Breast epithelium (tissue), 4 donors: ENCODE data around the gene PRSS2. TPM values are rescaled to one million over a fixed set of nuclear protein-coding genes. Genes with fewer than 3 reads are reported as not detected.
"Not testable (repeated sequence)": the region's sequence is repeated elsewhere in the genome, so short reads cannot be mapped to it uniquely, and the experiment has no call there.

Experiments used
- DNase-seq, 2 donors: peaks; one replicate each; pipeline ENCODE4 v3.0.0-alpha.2; 2019; ENCODE audit warnings: low spot score in 2 of 2
- H3K27ac ChIP-seq, 2 donors: fragments of 200-600 bp; sonication (generic) in 1 of 2; one replicate each; pipeline ENCODE4 v1.5.1; 2016 to 2019; ENCODE audit warnings: mild to moderate bottlenecking in 1 of 2
- H3K27me3 ChIP-seq, 2 donors: fragments of 200-600 bp; sonication (generic) in 1 of 2; one replicate each; pipeline versions ENCODE4 v1.5.1 to v1.6.0; 2017 to 2019; ENCODE audit warnings: control low read depth in 1 of 2, mild to moderate bottlenecking in 1 of 2
- H3K36me3 ChIP-seq: fragments of 200-600 bp; one replicate; pipeline ENCODE4 v1.5.1; 2019
- H3K4me1 ChIP-seq, 2 donors: fragments of 200-600 bp; sonication (generic); one replicate each; pipeline ENCODE4 v1.5.1; 2016 to 2019; ENCODE audit warnings: control low read depth in 1 of 2
- H3K4me3 ChIP-seq, 3 donors: fragments of 200-600 bp; sonication (generic); 1 replicate in 2 of 3; 2 replicates in 1 of 3; pipeline ENCODE4 v1.5.1; 2016 to 2019; ENCODE audit warnings: mild to moderate bottlenecking in 3 of 3, moderate library complexity in 2 of 3
- H3K9me3 ChIP-seq, 2 donors: fragments of 200-600 bp; sonication (generic) in 1 of 2; one replicate each; pipeline ENCODE4 v1.5.1; 2016 to 2019; ENCODE audit warnings: control low read depth in 1 of 2
- CTCF ChIP-seq, 3 donors: fragments of 450-650 bp; IDR thresholded peaks; one replicate each; pipeline ENCODE4 v1.5.1; 2016 to 2017; ENCODE audit warnings: antibody characterized with exemption in 3 of 3, mild to moderate bottlenecking in 3 of 3, moderate library complexity in 3 of 3
- POLR2A ChIP-seq: fragments of 450-650 bp; IDR thresholded peaks from one replicate; pipeline ENCODE4 v1.6.1; 2016; ENCODE audit warnings: antibody characterized with exemption, mild to moderate bottlenecking, moderate library complexity
- POLR2AphosphoS5 ChIP-seq, 3 donors: sonication (generic); formaldehyde crosslinking; IDR thresholded peaks; one replicate each; pipeline ENCODE4 v1.6.1; 2017; ENCODE audit warnings: antibody characterized with exemption in 3 of 3
- intact Hi-C: fragments of 100-400 bp; cut with DNase I; formaldehyde crosslinking; loops from one replicate; pipeline ENCODE4 v1.15.1; 2023; ENCODE audit warnings: low total_unique reads
- total RNA-seq, 3 donors: library from RNA; depleted of rRNA; stranded (reverse); fragments of >200 nt; gene quantifications; one replicate each; pipeline ENCODE4 v1.1.0, GENCODE V29; 2016

The PRSS2 gene
- total RNA-seq, 3 donors from 2014 or later = not detected

- intact Hi-C loops, H3K36me3 ChIP-seq, H3K9me3 ChIP-seq, H3K27ac ChIP-seq, H3K4me3 ChIP-seq, DNase-seq, H3K4me1 ChIP-seq, H3K27me3 ChIP-seq: not testable (repeated sequence)
- TF ChIP-seq POLR2AphosphoS5 (IDR thresholded peaks at IDR 0.05) = peak in 1 of 3 donors; percentile 41
Observed at GRCh38 chr7:142753925-142754491, 16.8 kb upstream of the PRSS2 start.

- DNase-seq = no peak
- Histone ChIP-seq H3K4me1 (no peaks in the 10 kb centered on the region), H3K27me3 (no peaks in the 10 kb centered on the region), H3K36me3 (no peaks in the 10 kb centered on the region), H3K9me3 (no peaks in the 10 kb centered on the region), H3K27ac (no peak overlapping the region), H3K4me3 (no peak overlapping the region)
- intact Hi-C loops = no loop called here
- TF ChIP-seq POLR2AphosphoS5 (IDR thresholded peaks at IDR 0.05) (no peak), POLR2A (no peak), CTCF (IDR thresholded peaks at IDR 0.05) (no peak)
Observed at GRCh38 chr7:142754681-142755575, 15.8 kb upstream of the PRSS2 start.

DNA sequence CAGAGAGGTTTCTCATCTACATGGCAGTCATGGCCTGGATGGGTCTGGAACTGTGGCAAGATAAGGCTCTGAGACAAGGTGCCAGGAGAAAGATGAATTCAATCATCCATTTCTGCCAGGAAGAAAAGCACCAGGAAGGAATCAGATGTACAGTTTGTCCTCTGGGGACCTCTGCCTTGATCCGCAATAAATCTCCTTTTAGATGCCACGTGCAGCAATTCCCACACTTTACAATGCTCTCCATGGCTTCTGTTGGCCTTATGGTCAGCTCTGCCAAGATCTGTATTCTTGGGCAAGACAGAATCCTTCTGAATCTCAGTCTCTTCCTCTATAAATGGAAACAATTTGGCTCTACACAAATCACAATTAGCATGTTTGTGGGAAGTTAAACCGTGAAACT lies 12.5 kb upstream of the PRSS2 start:
- H3K9me3 ChIP-seq, H3K36me3 ChIP-seq, DNase-seq, H3K27ac ChIP-seq, H3K4me1 ChIP-seq, intact Hi-C loops, H3K27me3 ChIP-seq, H3K4me3 ChIP-seq: not testable (repeated sequence)

DNA sequence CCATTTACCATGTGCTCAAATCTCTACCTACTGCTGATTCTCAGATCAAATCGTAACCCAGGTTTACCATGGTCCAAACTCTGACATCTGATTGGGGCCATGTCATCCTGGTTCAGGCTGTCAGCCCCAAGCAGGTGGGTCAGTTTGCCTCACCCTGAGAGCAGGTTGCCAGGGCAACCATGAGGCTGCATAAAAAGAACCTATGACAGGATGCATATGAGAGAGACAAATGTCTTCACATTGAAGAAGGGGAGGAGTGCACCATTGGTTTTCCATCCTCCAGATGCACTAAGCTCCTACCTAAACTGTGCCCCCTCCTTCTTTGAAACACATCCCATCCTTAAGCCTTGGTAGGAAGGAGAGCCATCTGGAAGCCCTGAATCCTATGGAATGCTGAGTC lies 11.3 kb upstream of the PRSS2 start:
- DNase-seq = no peak

DNA sequence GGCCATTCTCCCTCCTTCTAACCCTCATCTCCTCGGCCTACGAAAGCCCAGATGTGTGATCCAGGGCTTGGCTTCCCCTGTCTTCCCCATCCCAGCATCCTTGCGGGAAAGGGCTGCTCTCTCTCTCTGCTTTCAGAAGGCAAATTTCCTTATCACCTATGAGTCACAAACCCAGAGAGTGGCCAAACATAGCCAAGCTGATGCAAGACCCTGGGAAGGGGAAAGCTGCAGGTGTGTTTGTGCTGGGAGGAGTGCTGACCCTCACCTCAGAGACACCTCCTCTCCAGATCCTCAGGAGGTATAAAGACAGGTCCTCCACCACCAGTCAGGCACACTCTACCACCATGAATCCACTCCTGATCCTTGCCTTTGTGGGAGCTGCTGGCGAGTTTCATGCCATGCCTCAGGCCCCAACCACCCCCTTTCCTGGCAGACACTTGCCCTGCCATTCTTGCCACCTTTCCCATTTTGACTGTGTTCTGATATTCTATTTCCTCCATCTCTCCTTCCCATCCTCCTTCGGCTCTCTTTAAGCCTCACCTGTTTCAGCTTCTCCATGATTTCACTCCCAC lies 10.6 kb upstream of the PRSS2 start:
- H3K4me1 ChIP-seq = no peaks in the 10 kb centered on the region

More for the DNA sequence above, 11.3 kb upstream of the PRSS2 start:
- no peak overlapping the region for H3K27ac ChIP-seq
- intact Hi-C loops = no loop called here
- H3K4me1 ChIP-seq = no peaks in the 10 kb centered on the region
- TF ChIP-seq POLR2A (no peak), CTCF (IDR thresholded peaks at IDR 0.05) (no peak), POLR2AphosphoS5 (IDR thresholded peaks at IDR 0.05) (no peak)
- H3K36me3 ChIP-seq = no peaks in the 10 kb centered on the region
- no peak overlapping the region for H3K4me3 ChIP-seq
- H3K9me3 ChIP-seq = no peaks in the 10 kb centered on the region
- no peaks in the 10 kb centered on the region for H3K27me3 ChIP-seq

DNA sequence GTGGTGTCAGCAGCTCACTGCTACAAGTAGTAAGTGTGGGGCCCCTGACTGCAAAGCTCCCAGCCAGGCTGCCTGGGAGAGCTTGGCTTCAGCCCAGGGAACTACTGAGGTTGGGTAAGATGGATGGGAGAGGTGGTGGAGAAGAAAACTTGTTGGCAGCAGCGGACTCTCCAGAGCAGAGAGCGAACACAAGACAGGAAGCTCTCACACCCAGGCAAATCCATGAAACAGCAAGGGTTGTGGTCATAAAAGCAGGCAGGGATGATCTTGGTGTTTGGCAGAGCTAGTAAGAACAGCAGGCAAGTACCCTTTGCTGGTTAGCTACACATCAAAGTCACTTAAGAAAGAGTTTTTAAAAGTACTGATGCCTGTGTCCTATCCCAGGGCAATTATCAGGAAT lies 9.2 kb upstream of the PRSS2 start:
- H3K27ac ChIP-seq, H3K4me1 ChIP-seq, intact Hi-C loops, DNase-seq, H3K9me3 ChIP-seq, H3K36me3 ChIP-seq, H3K4me3 ChIP-seq, H3K27me3 ChIP-seq: not testable (repeated sequence)

More for the DNA sequence above, 10.6 kb upstream of the PRSS2 start:
- intact Hi-C loops = no loop called here
- no peak for DNase-seq
- H3K36me3 ChIP-seq = no peaks in the 10 kb centered on the region
- H3K27ac ChIP-seq = no peak overlapping the region
- no peak for TF ChIP-seq POLR2AphosphoS5 (IDR thresholded peaks at IDR 0.05)
- TF ChIP-seq CTCF (IDR thresholded peaks at IDR 0.05) = no peak
- TF ChIP-seq POLR2A = no peak
- no peaks in the 10 kb centered on the region for H3K27me3 ChIP-seq
- H3K9me3 ChIP-seq = no peaks in the 10 kb centered on the region
- no peak overlapping the region for H3K4me3 ChIP-seq
